ENCODE measurements around the gene SLC16A14. TPM values are rescaled to one million over a fixed set of nuclear protein-coding genes. Genes with fewer than 3 reads are reported as not detected.

Gene SLC16A14
- 1.1 and 1.8 TPM in 2 replicates for total RNA-seq

DNA sequence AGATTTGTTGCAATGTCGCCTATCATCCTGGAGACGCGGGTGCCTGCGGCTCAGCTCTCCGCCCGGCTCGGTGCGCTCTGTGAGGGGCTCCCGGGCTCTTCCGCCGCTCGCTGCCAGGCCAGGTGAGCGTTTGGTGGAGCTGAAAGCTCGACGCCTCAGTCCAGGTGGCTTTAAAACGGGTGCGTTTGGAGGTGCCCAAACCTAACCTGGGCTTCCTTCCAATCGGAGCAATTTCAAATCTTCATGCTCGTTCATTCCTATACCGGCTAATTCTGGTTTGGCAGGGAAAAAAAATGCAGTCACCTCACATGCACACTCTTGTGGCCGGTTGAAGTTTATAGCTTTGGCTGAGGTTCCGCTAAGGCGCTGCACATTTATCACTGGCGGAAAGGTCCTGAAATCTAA is at the start of gene SLC16A14:
Gene SLC16A14, minus strand, starts transcription at position 274 of the 405 bp plus-strand sequence. CDS start 9,572 bp downstream, outside the sequence.

Other genes starting within 250 kb of the SLC16A14 start
- 268 and 289 TPM in 2 replicates for gene TRIP12, start 146.9 kb downstream of the SLC16A14 start, total RNA-seq
- 1.8 and 2.9 TPM in 2 replicates for gene FBXO36, start 146.4 kb downstream of the SLC16A14 start, total RNA-seq
- 3.7 and 4.8 TPM in 2 replicates for gene SP110, start 151.1 kb upstream of the SLC16A14 start, total RNA-seq
- 0.50 and 0.52 TPM in 2 replicates for gene SP140, start 156.8 kb upstream of the SLC16A14 start, total RNA-seq